MM.1S (cell line): ENCODE results near the gene HELQ.

Source experiments
- EZH2 ChIP-seq: fragments of 300-600 bp; sonication (generic); optimal IDR thresholded peaks from 2 replicates; pipeline ENCODE3; 2017; ENCODE audit warnings: low read depth, mild to moderate bottlenecking, antibody characterized with exemption, low read length, mixed read lengths
- TF ChIP-seq, protein P1 (sequence below): fragments of 300-600 bp; sonication (generic); IDR thresholded peaks from 2 replicates; pipeline ENCODE4 v1.5.1; 2016; ENCODE audit warnings: antibody characterized with exemption, low read length, mixed read lengths

DNA sequence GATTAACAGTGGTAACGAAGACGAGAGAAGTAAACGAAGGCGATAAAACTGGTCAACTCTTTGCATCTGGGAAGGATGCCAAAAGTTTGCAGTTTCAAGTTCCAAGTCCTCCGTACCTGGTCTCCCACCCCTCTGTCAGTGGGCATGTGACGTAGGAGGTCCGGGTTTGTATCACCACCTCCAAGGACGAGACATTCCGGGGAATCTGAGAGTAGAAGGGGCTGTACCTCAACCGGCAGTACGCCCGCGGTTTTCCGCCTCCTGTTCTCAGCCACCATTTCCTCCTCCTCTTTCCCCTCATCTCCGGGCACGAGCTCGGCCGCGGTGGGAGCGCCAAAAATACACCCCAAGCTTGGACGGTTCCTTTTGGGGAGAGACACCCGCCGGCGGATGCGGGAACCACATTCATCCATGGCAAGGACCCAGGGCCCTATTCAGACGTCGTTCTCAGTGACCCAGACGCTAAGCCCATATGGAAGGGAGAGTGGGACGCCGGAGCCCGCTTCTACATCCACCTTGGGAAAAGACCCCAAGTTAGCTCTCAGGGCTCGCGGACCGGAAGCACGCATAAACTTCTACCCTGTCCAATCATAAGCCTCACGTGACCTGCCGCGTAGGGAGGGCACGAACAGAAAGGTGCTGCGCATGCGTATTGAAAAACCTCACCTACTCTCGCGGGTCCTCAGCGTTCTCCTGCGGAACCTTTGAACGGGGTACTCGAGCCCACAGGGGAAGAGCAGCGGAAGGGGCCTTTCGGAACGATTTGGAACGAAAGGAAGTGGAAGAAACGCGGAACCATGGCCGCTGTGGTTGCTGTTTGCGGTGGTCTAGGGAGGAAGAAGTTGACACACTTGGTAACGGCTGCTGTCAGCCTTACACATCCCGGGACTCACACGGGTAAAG lies at the start of gene HELQ, which contains the start of gene MRPS18C:
- TF ChIP-seq, protein P1, sequence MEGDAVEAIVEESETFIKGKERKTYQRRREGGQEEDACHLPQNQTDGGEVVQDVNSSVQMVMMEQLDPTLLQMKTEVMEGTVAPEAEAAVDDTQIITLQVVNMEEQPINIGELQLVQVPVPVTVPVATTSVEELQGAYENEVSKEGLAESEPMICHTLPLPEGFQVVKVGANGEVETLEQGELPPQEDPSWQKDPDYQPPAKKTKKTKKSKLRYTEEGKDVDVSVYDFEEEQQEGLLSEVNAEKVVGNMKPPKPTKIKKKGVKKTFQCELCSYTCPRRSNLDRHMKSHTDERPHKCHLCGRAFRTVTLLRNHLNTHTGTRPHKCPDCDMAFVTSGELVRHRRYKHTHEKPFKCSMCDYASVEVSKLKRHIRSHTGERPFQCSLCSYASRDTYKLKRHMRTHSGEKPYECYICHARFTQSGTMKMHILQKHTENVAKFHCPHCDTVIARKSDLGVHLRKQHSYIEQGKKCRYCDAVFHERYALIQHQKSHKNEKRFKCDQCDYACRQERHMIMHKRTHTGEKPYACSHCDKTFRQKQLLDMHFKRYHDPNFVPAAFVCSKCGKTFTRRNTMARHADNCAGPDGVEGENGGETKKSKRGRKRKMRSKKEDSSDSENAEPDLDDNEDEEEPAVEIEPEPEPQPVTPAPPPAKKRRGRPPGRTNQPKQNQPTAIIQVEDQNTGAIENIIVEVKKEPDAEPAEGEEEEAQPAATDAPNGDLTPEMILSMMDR, result peak; percentile 32; the same call in 1 of the 2 replicates
- no peak for TF ChIP-seq EZH2
